Loucy (cell line): ENCODE measurements around the gene PLEKHG4.

Experiments used
- CTCF ChIP-seq: fragments of 200-600 bp; sonication (generic); conservative IDR thresholded peaks from 2 replicates; pipeline ENCODE4 v1.5.1; 2014; ENCODE audit warnings: mild to moderate bottlenecking, antibody characterized with exemption, low read length
- EZH2phosphoT487 ChIP-seq: fragments of 200-600 bp; IDR thresholded peaks from 2 replicates; pipeline ENCODE4 v1.6.1; 2018; ENCODE audit warnings: antibody characterized with exemption, mild to moderate bottlenecking, moderate library complexity, borderline replicate concordance

DNA sequence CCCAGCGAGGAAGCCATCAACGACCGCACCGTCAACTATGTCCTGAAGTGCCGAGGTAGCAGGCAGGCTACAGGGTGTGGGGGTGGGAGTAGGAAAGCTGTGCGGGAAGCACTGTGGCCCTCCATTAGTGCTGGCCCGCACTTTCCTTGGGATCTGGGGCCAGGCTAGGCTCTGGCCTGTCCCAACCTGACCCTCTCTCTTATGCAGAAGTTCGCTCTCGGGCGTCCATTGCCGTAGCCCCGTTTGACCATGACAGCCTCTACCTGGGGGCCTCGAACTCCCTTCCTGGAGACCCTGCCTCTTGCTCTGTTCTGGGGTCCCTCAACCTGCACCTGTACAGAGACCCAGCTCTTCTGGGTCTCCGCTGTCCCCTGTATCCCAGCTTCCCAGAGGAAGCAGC, 8.6 kb downstream of the PLEKHG4 start:
- TF ChIP-seq CTCF (no peak), EZH2phosphoT487 (no peak)
